AG10803 (cell line): ENCODE measurements around the gene MOCOS.

Source experiments
- DNase-seq: peaks from one replicate; pipeline ENCODE4 v3.0.0; 2010; ENCODE audit warnings: low read depth
- H3K4me3 ChIP-seq: 2 replicates; pipeline ENCODE4 v1.5.1; 2011; ENCODE audit warnings: mild to moderate bottlenecking, low read length, control low read depth
- CTCF ChIP-seq: conservative IDR thresholded peaks from 2 replicates; pipeline ENCODE4 v1.5.1; 2011; ENCODE audit warnings: mild to moderate bottlenecking, low read length, control low read depth, inconsistent platforms

The MOCOS gene

GRCh38 chr18:36179562-36180355, 7.5 kb upstream of the MOCOS start:
- DNase-seq = peak; percentile 66
- no peak for TF ChIP-seq CTCF
- no peak overlapping the region for H3K4me3 ChIP-seq

GRCh38 chr18:36181441-36181840, 5.9 kb upstream of the MOCOS start:
- TF ChIP-seq CTCF = no peak
- no peak for DNase-seq
- no peak overlapping the region for H3K4me3 ChIP-seq

- no peak overlapping the region for H3K4me3 ChIP-seq
- no peak for TF ChIP-seq CTCF
- no peak for DNase-seq
Observed at GRCh38 chr18:36181898-36182506, 5.3 kb upstream of the MOCOS start.

- no peak for TF ChIP-seq CTCF
- no peak overlapping the region for H3K4me3 ChIP-seq
- no peak for DNase-seq
Observed at GRCh38 chr18:36183033-36183432, 4.3 kb upstream of the MOCOS start.

GRCh38 chr18:36183987-36184386, 3.3 kb upstream of the MOCOS start:
- no peak for TF ChIP-seq CTCF
- no peak for DNase-seq
- H3K4me3 ChIP-seq = no peak overlapping the region

- no peak for DNase-seq
- no peak overlapping the region for H3K4me3 ChIP-seq
- TF ChIP-seq CTCF = no peak
Observed at GRCh38 chr18:36185157-36185556, 2.1 kb upstream of the MOCOS start.

- H3K4me3 ChIP-seq = peak overlapping the region; percentile 88
- DNase-seq = no peak
- TF ChIP-seq CTCF = no peak
Observed at GRCh38 chr18:36185901-36186460, 1.3 kb upstream of the MOCOS start.
